Activated gamma-delta T cell treated with anti-CD3 and anti-CD28 coated beads, Interleukin-2, amount 50 U/mL, for 16 hours (primary cell): ENCODE results near the gene ATP9B.

Experiments used
- DNase-seq: peaks from one replicate; pipeline ENCODE4 v3.0.0-alpha.2; 2020; ENCODE audit warnings: low read depth

ATP9B gene

DNA sequence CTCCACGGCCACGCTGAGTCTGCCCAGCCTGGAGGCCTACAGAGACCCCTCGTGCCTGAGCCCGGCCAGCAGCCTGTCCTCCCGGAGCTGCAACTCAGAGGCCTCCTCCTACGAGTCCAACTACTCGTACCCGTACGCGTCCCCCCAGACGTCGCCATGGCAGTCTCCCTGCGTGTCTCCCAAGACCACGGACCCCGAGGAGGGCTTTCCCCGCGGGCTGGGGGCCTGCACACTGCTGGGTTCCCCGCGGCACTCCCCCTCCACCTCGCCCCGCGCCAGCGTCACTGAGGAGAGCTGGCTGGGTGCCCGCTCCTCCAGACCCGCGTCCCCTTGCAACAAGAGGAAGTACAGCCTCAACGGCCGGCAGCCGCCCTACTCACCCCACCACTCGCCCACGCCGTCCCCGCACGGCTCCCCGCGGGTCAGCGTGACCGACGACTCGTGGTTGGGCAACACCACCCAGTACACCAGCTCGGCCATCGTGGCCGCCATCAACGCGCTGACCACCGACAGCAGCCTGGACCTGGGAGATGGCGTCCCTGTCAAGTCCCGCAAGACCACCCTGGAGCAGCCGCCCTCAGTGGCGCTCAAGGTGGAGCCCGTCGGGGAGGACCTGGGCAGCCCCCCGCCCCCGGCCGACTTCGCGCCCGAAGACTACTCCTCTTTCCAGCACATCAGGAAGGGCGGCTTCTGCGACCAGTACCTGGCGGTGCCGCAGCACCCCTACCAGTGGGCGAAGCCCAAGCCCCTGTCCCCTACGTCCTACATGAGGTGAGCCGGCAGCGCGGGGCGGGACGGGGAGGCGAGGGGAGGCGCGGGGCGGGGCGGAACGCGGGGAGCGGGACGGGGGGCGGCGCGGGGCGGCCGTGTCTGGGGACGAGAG, 341.8 kb downstream of the ATP9B start:
- no peak for DNase-seq

DNA sequence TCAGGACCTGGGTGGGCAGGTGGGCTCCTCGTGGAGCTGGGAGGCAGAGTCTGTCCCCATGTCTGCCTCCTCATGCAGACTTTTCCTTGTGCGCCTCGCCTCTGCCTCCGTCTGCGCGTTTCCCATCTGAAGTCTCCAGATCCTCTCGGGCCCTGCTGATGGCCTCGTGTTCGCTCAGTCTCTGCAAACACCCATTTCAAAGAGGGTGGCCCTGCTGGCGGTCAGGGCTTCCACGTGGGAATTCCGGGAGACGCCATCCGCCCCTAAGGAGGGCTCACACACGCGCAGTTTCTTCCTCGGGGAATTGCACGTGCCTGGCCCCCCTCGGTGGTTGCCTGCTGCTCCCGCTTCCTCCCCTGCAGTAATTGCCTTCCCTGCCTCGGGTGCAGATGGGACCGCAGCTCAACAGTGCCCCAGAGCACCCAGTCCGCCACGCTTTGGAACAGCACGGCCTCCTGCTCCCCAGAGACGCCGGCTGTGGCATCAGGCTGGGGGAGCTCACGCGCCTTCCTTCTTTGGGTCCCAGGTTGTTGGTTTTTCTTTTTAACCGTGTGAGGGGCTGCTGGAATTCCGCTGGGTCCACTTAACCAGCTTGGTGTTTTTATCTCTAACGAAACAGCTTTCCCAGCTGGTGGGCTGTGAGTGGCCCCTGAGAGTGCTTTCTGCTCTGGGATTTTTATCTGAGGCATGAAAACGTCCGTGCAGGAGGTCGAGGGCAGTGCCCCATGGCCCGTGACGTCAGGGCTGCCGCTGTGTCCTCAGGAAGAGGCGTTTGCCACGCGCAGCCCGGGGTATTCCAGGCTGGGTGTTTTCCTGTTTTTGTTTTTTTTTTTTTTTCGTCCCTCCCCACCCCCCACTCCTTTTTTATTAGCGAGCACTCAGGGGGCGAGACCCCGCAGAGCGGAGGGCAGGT, 342.7 kb downstream of the ATP9B start:
- DNase-seq, result no peak

DNA sequence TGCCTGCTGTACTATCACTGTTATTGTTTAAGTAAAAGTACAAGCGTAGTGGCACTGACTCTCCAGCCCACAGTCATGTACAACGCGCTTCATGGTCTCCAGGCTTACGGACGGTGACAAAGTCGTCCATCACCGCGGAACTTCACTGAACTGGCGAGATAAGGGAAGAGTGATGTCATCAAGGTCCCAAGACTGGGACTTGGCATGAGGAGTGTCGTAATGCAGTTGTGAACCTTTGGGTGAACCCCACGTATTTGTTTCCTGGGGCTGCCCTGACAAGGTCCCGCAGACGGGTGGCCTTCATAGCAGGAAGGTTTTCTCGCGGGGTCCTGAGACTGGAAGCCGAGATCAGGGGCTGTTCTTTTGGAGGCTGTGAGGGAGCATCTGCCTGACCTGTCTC, 343.8 kb downstream of the ATP9B start:
- DNase-seq, result no peak

DNA sequence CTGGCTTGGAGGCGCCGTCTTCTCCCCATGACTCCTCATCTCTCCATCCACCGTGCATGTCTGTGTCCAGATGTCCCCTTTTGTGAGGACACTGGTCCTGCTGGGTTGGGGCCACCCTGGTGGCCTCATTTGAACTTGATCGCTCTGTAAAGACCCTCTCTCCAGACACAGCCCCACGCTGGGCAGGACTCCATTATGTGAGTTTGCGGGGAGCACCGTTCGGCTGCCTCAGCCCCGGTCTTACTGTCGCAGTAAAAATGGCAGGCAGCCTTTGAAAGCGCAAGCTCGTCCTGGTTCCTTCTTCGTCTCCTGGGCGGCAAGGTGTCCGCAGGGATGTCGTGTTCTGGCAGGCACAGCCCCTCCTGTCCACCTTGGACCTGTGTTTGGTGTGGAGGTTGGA, 344.2 kb downstream of the ATP9B start:
- DNase-seq, result no peak

DNA sequence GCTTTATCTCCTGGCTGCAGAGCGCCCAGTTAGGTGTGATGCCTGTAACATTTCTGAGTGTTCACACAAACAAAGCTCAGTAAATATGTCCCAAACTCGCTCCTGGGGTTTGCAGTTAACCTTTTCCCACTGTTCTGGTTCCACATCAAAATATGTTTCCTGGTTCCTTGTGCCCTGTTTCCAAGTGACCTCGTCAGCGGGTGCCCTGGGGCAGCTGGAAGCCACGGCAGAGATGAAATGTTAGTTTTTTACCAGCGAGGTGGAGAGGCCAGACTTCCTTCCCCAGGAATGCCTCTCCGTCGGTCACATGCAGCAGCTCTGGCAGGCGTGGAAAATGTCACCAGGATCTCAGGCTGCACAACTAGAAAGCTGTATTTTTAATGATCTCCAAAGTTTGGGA, 344.7 kb downstream of the ATP9B start:
- DNase-seq, result no peak

DNA sequence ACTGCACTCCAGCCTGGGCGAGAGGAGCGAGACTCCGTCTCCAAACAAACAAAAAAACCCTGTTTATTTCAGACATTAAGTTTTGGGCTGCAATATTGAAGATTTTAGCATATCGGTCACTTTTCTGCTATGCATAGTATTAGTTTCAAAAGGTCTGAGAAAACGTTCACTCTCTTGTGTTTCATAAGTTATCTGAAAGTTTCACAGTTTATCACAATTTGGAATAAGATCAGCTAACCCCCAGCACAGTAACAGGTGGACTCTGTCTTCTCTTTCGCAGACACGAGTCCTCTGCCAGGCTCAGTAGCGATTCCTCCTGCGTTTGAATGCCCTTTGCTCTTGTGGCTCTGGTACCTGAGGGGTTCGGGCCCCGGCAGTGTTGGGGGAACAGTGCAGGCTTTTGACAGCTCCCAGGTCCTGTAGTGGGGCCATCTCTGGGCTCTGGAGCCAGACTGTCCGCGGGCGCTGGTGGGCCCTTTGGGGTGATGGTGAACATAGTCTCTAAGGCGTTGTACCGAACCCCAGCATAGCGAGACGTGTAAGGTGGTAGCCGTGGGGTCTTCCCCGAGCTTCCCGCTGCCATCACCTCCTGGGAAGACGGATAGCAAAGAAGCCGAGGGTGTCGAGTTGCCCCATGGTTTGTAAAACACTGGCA, 347.0 kb downstream of the ATP9B start:
- DNase-seq, result no peak

DNA sequence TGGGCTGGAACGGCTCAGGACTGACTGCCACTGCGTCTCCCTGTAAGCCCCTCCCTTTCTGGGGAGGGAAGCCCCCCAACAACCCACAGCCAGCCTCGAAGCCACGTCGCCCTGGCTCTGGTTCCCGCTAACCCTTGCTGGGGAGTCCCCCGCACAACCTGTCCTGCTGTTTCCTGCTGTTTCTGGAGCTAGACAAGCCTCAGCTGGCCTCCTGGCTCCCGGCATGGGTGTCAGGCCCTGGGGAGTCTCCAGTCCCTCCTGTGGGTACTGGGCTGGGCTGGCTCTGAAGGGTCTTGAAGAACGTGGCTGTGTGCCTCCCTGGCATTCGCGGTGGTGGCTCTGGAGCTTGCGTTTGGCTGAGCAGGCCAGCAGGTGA, 347.5 kb downstream of the ATP9B start:
- DNase-seq, result no peak

DNA sequence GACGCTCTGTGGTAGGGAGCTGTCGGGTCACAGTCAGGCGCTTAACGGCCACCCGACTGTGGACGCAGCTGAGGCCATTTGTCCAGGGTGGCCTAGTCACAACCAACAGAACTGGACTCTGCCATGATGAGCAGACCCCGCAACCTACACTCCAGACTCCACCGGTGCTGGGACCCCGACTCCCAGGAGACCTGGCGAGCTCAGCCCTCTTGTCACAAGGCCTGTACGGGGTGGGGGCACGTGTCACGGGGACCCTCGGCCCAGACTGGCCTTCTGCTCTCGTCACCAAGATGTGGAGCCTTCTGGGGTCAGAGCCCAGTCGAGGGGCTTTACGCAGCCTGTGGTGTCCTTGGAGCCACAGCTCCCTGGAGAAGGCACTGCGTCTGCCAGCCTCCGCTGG, 349.0 kb downstream of the ATP9B start:
- no peak for DNase-seq

DNA sequence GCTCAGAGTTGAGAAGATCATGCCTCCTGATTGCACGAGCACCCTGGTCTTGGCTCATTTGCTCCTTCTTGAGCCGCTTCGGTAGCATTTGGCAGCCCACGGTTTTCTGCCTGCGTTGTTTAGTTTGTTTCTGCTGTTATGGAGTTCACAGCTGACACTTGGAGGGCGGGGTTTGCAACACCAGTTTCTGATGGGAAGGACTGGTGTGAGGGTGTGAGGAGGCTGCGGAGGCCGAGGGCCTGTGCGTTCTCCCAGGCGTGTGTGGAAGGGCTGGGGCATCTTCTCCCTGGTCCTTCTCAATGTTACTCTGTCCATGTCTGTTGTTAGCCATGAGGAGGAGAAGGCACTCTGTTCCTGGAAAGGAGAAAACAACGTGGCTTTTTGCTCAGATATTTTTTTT, 349.4 kb downstream of the ATP9B start:
- DNase-seq, result no peak

DNA sequence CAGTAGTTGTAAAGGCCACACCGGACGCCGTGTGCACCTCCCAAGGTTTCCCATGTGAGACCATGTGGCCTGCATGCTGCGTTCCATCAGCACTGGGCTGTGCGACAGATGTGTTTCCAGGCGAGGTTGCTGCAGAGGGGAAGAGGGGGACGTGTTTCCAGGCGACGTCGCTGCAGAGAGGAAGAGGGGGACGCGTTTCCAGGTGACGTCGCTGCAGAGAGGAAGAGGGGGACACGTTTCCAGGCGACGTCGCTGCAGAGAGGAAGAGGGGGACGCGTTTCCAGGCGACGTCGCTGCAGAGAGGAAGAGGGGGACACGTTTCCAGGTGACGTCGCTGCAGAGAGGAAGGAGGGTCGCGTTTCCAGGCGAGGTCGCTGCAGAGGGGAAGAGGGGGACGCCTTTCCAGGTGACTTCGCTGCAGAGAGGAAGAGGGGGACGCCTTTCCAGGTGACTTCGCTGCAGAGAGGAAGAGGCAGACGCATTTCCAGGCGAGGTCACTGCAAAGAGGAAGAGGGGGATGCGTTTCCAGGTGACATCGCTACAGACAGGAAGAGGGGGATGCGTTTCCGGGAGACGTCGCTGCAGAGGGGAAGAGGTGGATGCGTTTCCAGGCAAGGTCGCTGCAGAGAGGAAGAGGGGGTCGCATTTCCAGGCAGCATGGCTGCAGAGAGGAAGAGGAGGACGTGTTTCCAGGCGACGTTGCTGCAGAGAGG, 351.0 kb downstream of the ATP9B start:
- DNase-seq, result no peak

DNA sequence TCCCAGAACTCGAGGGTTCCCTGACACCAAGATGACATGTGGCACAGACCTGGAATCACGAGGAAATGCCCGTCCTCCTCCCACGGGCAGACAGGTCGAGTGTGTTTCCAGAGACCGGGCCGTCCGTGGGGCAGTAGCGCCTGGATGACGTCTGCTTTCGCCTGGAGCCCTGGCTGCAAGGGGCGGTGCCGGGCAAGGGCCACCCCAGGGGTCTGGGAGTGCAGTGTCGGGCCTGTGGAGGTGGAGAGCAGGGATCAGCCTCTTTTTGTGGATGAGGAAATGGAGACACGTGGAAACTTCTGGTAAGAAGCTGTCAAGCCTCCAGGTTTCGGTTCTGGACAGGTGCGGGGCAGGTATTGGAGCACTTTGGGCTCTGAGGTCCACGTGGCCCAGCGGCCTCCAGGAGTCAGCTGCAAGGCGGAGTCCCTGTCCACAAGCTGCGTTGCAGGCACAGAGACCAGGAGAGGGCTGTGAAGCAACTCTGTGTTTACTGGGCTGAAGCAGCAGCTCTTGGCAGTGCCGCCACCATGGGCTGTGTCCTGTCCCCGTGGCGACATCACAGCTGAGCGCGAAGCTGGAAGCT, 352.2 kb downstream of the ATP9B start:
- no peak for DNase-seq

DNA sequence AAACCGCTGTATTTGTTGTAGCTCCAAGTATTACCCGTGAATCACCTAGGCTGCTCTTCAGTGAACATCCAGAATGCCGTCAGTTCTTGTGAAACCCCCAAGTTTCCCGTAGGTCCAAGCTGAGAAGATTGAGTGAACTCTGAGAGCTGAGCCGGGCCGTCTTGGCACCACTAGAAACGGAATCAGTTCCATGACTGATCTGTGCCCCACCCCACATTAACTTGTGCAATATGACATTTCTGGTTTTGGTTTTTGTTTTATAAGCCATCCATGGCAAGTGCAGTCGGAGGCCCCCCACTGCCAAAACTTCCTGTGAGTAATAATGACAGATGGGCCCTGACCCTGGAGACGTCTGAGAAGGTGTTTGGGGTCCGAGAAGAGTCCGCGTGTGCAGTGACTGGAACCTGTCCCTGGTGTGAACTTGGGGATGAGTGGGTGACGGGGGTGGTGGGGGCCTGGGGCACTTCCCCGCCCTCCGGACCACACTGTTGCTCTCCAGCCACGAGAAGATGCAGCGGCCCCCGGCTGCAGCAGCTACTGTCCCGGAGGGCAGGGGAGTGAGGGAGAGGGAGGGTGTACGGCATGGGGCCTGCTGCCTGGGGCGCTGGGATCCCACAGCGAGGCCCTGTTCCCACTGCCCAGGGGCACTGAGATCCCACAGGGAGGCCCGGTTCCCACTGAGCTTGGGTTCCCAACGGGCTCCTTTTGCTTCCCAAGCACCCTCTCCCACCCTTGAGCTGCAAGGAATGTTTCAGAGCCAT, 353.0 kb downstream of the ATP9B start:
- no peak for DNase-seq

DNA sequence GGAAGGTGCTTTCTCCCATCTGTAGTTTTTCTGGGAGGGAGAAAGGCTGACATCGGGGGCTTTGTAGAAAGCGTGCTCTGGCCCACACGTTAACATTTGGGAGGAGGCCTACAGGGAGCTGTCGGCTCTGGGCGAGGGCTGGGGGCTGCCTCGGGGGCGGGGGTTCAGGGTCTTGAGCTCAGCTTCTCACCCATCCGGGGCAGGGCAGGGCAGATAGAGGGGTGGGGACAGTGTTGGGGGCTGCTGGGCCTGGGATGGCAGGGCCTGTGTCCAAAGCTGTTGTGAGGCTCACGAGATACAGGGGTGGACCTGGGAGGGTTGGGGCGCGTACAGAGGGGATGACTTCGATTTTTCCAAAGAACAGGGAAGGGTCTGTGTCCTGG, 353.6 kb downstream of the ATP9B start:
- no peak for DNase-seq

DNA sequence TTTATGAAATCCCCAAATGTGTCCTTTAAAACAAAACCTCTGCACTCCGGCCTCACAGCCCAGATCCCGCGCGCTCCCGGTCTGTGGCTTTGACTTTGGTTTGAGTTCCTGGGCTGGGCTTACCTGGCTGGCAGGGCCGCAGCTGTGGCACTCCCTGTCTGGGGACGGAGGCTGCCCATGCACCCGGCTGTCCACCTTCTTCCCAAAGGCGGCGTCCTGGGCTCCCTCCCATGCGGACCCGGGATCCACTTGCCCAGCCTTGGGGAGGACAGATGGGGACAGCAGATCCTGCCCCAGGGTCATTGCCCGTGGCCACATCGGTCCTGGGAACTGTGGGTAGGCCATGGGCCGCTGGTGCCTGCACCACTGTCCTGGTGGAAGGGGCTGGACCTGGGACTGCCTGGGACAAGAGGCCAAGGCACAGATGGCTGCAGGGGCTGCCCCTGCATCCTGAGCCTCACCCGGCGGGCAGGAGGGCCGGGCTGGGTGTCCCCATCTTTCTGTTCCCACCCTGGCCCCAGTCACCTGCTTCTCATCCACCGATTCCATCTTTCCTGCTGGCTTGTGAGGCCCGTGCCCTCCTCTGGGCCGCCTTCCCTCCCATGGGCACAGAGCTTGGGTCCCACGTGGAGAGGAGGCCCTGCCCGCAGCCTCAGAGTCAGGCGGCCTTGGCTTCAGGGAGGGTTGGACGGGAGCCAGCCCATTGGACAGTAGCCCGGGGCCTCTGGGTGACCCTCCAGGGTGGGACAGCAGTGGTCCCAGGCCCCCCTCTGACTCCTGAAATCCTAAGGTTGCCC, 354.2 kb downstream of the ATP9B start:
- DNase-seq, result no peak

DNA sequence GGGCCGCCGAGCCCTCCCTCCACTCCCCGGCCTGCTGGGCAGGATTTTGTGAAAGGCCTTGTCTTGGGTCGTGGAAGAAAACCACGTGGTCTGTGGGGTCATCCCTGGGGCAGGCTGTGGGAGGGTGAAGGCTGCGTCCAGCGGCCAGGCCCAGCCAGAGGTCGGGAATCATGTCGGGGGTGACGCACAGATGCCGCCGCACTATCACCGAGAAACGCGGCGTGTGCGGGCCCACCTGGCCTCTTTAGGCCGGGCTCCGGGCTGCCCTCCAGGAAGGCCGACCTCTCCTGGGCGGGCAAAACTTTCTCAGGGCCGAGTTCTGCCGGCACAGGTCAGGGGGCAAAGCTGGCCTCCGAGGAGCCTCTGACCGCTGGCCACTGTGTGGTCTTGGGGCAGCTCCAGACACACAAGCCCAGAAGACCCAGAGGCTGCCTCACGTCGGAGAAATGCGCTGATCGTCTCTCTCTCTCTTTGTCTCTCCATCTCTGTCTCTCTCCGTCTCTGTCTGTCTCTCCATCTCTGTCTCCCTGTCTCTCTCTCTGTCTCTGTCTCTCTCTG, 354.9 kb downstream of the ATP9B start:
- DNase-seq, result no peak

DNA sequence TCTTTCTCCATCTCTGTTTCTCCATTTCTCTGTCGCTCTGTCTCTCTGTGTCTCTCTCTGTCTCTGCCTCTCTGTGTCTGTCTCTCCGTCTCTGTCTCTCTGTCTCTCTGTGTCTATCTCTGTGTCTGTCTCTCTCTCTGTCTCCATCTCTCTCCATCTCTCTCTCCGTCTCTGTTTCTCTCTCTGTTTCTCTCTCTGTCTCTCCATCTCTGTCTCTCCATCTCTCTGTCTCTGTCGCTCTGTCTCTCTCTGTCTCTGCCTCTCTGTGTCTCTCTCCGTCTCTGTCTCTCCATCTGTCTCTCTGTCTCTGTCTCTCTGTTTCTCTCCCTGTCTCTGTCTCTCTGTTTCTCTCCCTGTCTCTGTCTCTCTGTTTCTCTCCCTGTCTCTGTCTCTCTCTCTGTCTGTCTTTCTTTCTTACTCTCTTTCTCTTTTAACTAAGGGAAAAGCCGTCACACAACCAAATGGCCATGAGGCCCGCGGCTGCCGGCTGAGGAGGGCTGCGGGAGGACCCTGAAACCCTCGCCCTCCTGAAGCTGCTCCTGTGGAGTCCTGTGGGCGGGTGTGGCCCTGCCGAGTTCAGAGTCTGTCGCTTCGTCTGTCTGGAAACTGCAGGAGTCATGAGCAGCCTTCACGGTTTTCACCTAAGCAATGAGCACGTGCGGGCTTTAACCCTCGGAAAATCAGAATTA, 355.8 kb downstream of the ATP9B start:
- no peak for DNase-seq

DNA sequence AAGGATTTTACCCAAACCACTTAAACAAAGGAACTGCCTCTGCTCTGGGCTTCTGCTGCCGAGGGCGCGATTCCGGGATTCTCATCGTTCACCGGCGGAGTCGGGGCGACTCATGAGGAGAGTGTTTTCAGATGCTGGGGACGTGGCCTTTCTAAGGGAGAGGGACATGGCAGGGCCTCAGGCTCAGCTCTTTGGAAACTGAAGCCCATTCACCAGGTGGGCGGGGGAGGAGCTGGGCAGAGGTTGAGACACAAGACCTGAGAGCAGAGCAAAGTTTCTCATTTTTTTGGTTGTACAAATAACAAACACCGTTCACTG, 356.3 kb downstream of the ATP9B start:
- no peak for DNase-seq

DNA sequence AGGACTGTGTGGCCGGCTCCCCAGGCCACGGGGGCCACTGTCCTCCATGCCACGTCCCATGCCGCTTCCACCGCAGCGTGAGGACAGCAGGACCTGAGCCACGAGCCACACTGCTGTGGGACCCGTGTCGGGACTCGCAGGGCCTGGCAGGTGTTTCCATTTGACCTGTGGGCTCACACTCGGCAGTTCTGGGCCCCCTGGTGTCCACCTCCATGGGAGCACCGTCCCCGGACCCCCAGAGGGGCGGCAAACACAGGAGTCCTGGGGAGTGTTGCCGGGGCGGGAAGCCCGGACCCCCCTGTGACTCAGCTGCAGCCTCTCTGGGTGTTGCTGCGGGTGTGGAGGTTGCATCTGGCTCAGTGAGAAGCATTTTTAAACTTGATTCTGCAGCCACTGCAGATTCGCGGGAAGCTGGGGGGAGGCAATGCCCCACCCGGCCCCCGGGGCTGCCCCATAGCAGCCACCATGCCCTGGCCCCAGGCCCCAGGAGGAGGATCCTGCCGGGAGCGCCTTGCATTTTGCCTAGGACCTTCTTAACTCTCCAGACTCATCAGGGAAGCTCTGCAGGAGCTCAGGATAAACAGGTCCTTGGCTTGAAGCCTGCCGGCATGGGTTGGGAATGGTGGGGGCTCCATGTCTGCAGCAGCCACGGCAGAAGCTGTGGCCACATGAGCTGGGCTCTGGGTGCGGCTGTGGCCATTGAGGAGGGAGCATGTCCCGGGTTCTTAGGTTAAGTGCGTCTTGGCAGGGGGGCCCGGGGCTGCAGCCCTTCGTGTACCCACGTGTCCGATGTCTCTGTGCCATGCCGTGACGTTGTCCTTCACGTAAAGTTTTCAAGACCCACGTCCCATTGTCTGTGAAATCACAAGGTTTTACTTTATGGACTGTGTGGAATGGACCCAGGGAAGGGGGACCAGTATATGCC, 357.4 kb downstream of the ATP9B start:
- no peak for DNase-seq
